ENCODE measurements around the gene WDR72.
"Not testable (repeated sequence)": the region's sequence is repeated elsewhere in the genome, so short reads cannot be mapped to it uniquely, and the experiment has no call there.

The WDR72 gene

GRCh38 chr15:53548236-53548635 is 211.2 kb downstream of the WDR72 start:
- H3K4me3 Mint-ChIP-seq: no peak overlapping the region
- no peaks in the 10 kb centered on the region for H3K27me3 Mint-ChIP-seq
- no peak overlapping the region for H3K27ac Mint-ChIP-seq
- H3K4me1 Mint-ChIP-seq (ENCODE audit: low read depth): no peaks in the 10 kb centered on the region
- no peaks in the 10 kb centered on the region for H3K9me3 Mint-ChIP-seq
- H3K36me3 Mint-ChIP-seq (ENCODE audit: low read depth): no peaks in the 10 kb centered on the region

GRCh38 chr15:53540626-53541300 is 218.7 kb downstream of the WDR72 start:
- H3K4me3 Mint-ChIP-seq; H3K9me3 Mint-ChIP-seq; H3K4me1 Mint-ChIP-seq (ENCODE audit: low read depth); H3K27me3 Mint-ChIP-seq; H3K27ac Mint-ChIP-seq; H3K36me3 Mint-ChIP-seq (ENCODE audit: low read depth): not testable (repeated sequence)

- H3K27ac Mint-ChIP-seq: no peak overlapping the region
- H3K4me3 Mint-ChIP-seq: no peak overlapping the region
- no peaks in the 10 kb centered on the region for H3K9me3 Mint-ChIP-seq
- no peaks in the 10 kb centered on the region for H3K27me3 Mint-ChIP-seq
- H3K4me1 Mint-ChIP-seq (ENCODE audit: low read depth): no peaks in the 10 kb centered on the region
- no peaks in the 10 kb centered on the region for H3K36me3 Mint-ChIP-seq (ENCODE audit: low read depth)
Observed at GRCh38 chr15:53539878-53540277, 219.6 kb downstream of the WDR72 start.

GRCh38 chr15:53536479-53537120 is 222.9 kb downstream of the WDR72 start:
- no peak overlapping the region for H3K4me3 Mint-ChIP-seq
- H3K9me3 Mint-ChIP-seq: no peaks in the 10 kb centered on the region
- no peaks in the 10 kb centered on the region for H3K4me1 Mint-ChIP-seq (ENCODE audit: low read depth)
- no peaks in the 10 kb centered on the region for H3K36me3 Mint-ChIP-seq (ENCODE audit: low read depth)
- H3K27me3 Mint-ChIP-seq: no peaks in the 10 kb centered on the region
- no peak overlapping the region for H3K27ac Mint-ChIP-seq

- H3K9me3 Mint-ChIP-seq: no peaks in the 10 kb centered on the region
- no peaks in the 10 kb centered on the region for H3K27me3 Mint-ChIP-seq
- no peak overlapping the region for H3K27ac Mint-ChIP-seq
- no peaks in the 10 kb centered on the region for H3K36me3 Mint-ChIP-seq (ENCODE audit: low read depth)
- H3K4me1 Mint-ChIP-seq (ENCODE audit: low read depth): no peaks in the 10 kb centered on the region
- H3K4me3 Mint-ChIP-seq: no peak overlapping the region
Observed at GRCh38 chr15:53535886-53536285, 223.6 kb downstream of the WDR72 start.

GRCh38 chr15:53534105-53534839 is 225.2 kb downstream of the WDR72 start:
- Mint-ChIP-seq H3K27me3 (no peaks in the 10 kb centered on the region), H3K4me3 (no peak overlapping the region), H3K4me1 (ENCODE audit: low read depth) (no peaks in the 10 kb centered on the region), H3K9me3 (no peaks in the 10 kb centered on the region), H3K36me3 (ENCODE audit: low read depth) (no peaks in the 10 kb centered on the region), H3K27ac (no peak overlapping the region)

GRCh38 chr15:53530761-53531160 is 228.7 kb downstream of the WDR72 start:
- no peak overlapping the region for H3K27ac Mint-ChIP-seq
- H3K36me3 Mint-ChIP-seq (ENCODE audit: low read depth): no peaks in the 10 kb centered on the region
- H3K9me3 Mint-ChIP-seq: no peaks in the 10 kb centered on the region
- no peaks in the 10 kb centered on the region for H3K4me1 Mint-ChIP-seq (ENCODE audit: low read depth)
- no peaks in the 10 kb centered on the region for H3K27me3 Mint-ChIP-seq
- no peak overlapping the region for H3K4me3 Mint-ChIP-seq

GRCh38 chr15:53527996-53528395 is 231.5 kb downstream of the WDR72 start:
- H3K4me3 Mint-ChIP-seq: no peak overlapping the region
- no peaks in the 10 kb centered on the region for H3K36me3 Mint-ChIP-seq (ENCODE audit: low read depth)
- no peaks in the 10 kb centered on the region for H3K9me3 Mint-ChIP-seq
- no peaks in the 10 kb centered on the region for H3K27me3 Mint-ChIP-seq
- H3K27ac Mint-ChIP-seq: no peak overlapping the region
- H3K4me1 Mint-ChIP-seq (ENCODE audit: low read depth): no peaks in the 10 kb centered on the region

- Mint-ChIP-seq H3K36me3 (ENCODE audit: low read depth) (no peaks in the 10 kb centered on the region), H3K9me3 (no peaks in the 10 kb centered on the region)
Observed at GRCh38 chr15:53525894-53526293, 233.6 kb downstream of the WDR72 start.

GRCh38 chr15:53522991-53523390 is 236.5 kb downstream of the WDR72 start:
- no peaks in the 10 kb centered on the region for H3K36me3 Mint-ChIP-seq (ENCODE audit: low read depth)
- H3K9me3 Mint-ChIP-seq: no peaks in the 10 kb centered on the region

More at GRCh38 chr15:53525894-53526293, 233.6 kb downstream of the WDR72 start:
- no peak overlapping the region for H3K27ac Mint-ChIP-seq
- H3K4me1 Mint-ChIP-seq (ENCODE audit: low read depth): no peaks in the 10 kb centered on the region
- no peak overlapping the region for H3K4me3 Mint-ChIP-seq
- H3K27me3 Mint-ChIP-seq: no peaks in the 10 kb centered on the region

GRCh38 chr15:53520996-53521395 is 238.5 kb downstream of the WDR72 start:
- Mint-ChIP-seq H3K4me3 (no peak overlapping the region), H3K27ac (no peak overlapping the region), H3K27me3 (no peaks in the 10 kb centered on the region), H3K9me3 (no peaks in the 10 kb centered on the region), H3K4me1 (ENCODE audit: low read depth) (no peaks in the 10 kb centered on the region), H3K36me3 (ENCODE audit: low read depth) (no peaks in the 10 kb centered on the region)

More at GRCh38 chr15:53522991-53523390, 236.5 kb downstream of the WDR72 start:
- Mint-ChIP-seq H3K4me3 (no peak overlapping the region), H3K4me1 (ENCODE audit: low read depth) (no peaks in the 10 kb centered on the region), H3K27ac (no peak overlapping the region), H3K27me3 (no peaks in the 10 kb centered on the region)

GRCh38 chr15:53513431-53513830 is 246.0 kb downstream of the WDR72 start:
- Mint-ChIP-seq H3K27me3 (peaks cover 1% of the 10 kb centered on the region), H3K4me1 (ENCODE audit: low read depth) (no peaks in the 10 kb centered on the region), H3K9me3 (no peaks in the 10 kb centered on the region), H3K36me3 (ENCODE audit: low read depth) (no peaks in the 10 kb centered on the region), H3K4me3 (no peak overlapping the region), H3K27ac (no peak overlapping the region)

- no peaks in the 10 kb centered on the region for H3K36me3 Mint-ChIP-seq (ENCODE audit: low read depth)
- H3K27me3 Mint-ChIP-seq: peaks cover 8% of the 10 kb centered on the region
- no peak overlapping the region for H3K4me3 Mint-ChIP-seq
- H3K9me3 Mint-ChIP-seq: no peaks in the 10 kb centered on the region
- no peaks in the 10 kb centered on the region for H3K4me1 Mint-ChIP-seq (ENCODE audit: low read depth)
- H3K27ac Mint-ChIP-seq: no peak overlapping the region
Observed at GRCh38 chr15:53512029-53512428, 247.4 kb downstream of the WDR72 start.

GRCh38 chr15:53511175-53511574 is 248.3 kb downstream of the WDR72 start:
- H3K9me3 Mint-ChIP-seq: no peaks in the 10 kb centered on the region
- peaks cover 8% of the 10 kb centered on the region for H3K27me3 Mint-ChIP-seq
- no peaks in the 10 kb centered on the region for H3K36me3 Mint-ChIP-seq (ENCODE audit: low read depth)
- H3K4me3 Mint-ChIP-seq: no peak overlapping the region
- H3K27ac Mint-ChIP-seq: no peak overlapping the region
- no peaks in the 10 kb centered on the region for H3K4me1 Mint-ChIP-seq (ENCODE audit: low read depth)

GRCh38 chr15:53506370-53506769 is 253.1 kb downstream of the WDR72 start:
- Mint-ChIP-seq H3K27me3 (peaks cover 12% of the 10 kb centered on the region), H3K9me3 (peaks cover 10% of the 10 kb centered on the region), H3K27ac (no peak overlapping the region), H3K4me3 (no peak overlapping the region), H3K36me3 (ENCODE audit: low read depth) (no peaks in the 10 kb centered on the region), H3K4me1 (ENCODE audit: low read depth) (no peaks in the 10 kb centered on the region)
